HAP-1 (cell line): ENCODE results near the gene ACY1.

ENCODE experiments used
- DNase-seq, 2 experiments: peaks; one replicate each; pipeline ENCODE4 v3.0.0-alpha.2; 2016 to 2020; ENCODE audit warnings: low spot score in 2 of 2
- H3K27me3 ChIP-seq: fragments of 250-450 bp; sonication (Bioruptor Pico); 2 replicates; pipeline ENCODE4 v1.5.1; 2020; ENCODE audit warnings: low read depth, mild to moderate bottlenecking, moderate library complexity
- H3K36me3 ChIP-seq: fragments of 250-450 bp; sonication (Bioruptor Pico); replicated peaks from 2 replicates; pipeline ENCODE4 v1.5.1; 2020; ENCODE audit warnings: mild to moderate bottlenecking
- H3K4me1 ChIP-seq: fragments of 250-450 bp; sonication (Bioruptor Pico); 2 replicates; pipeline ENCODE4 v1.5.1; 2020; ENCODE audit warnings: mild to moderate bottlenecking
- H3K4me3 ChIP-seq: fragments of 250-450 bp; sonication (Bioruptor Pico); 2 replicates; pipeline ENCODE4 v1.5.1; 2020; ENCODE audit warnings: mild to moderate bottlenecking, moderate library complexity
- H3K9me3 ChIP-seq: fragments of 250-450 bp; sonication (Bioruptor Pico); 2 replicates; pipeline ENCODE4 v1.5.1; 2020; ENCODE audit warnings: mild to moderate bottlenecking, moderate library complexity
- in situ Hi-C: fragments of 300-500 bp; cut with MboI; formaldehyde crosslinking; loops from 3 replicates; pipeline ENCODE4 v1.14.3; 2020; ENCODE audit warnings: low sequenced_read_pairs, inconsistent platforms, mixed read lengths

ACY1 gene

GRCh38 chr3:51942603-51943450, 40.5 kb upstream of the ACY1 start:
- Histone ChIP-seq H3K27me3 (no peaks in the 10 kb centered on the region), H3K4me1 (peaks cover 10% of the 10 kb centered on the region), H3K9me3 (no peaks in the 10 kb centered on the region), H3K36me3 (peaks cover 12% of the 10 kb centered on the region), H3K4me3 (peak overlapping the region; percentile 33)
- in situ Hi-C loops = no loop called here
- peak in 1 of 2 experiments; percentile 50 for DNase-seq

- Histone ChIP-seq H3K4me1 (peaks cover 10% of the 10 kb centered on the region), H3K9me3 (no peaks in the 10 kb centered on the region), H3K27me3 (no peaks in the 10 kb centered on the region), H3K36me3 (peaks cover 6% of the 10 kb centered on the region), H3K4me3 (no peak overlapping the region)
- in situ Hi-C loops = no loop called here
- DNase-seq = peak in 1 of 2 experiments; percentile 6
Measured at GRCh38 chr3:51943451-51944391, 39.6 kb upstream of the ACY1 start.

- no peak for DNase-seq
- Histone ChIP-seq H3K4me1 (peaks cover 10% of the 10 kb centered on the region), H3K27me3 (no peaks in the 10 kb centered on the region), H3K36me3 (no peaks in the 10 kb centered on the region), H3K9me3 (no peaks in the 10 kb centered on the region), H3K4me3 (no peak overlapping the region)
- in situ Hi-C loops = no loop called here
Measured at GRCh38 chr3:51944451-51945021, 38.8 kb upstream of the ACY1 start.

GRCh38 chr3:51945031-51945840, 38.1 kb upstream of the ACY1 start:
- no peaks in the 10 kb centered on the region for H3K9me3 ChIP-seq
- H3K27me3 ChIP-seq = no peaks in the 10 kb centered on the region
- no peak overlapping the region for H3K4me3 ChIP-seq
- H3K4me1 ChIP-seq = peaks cover 10% of the 10 kb centered on the region
- in situ Hi-C loops = no loop called here
- no peak for DNase-seq
- H3K36me3 ChIP-seq = no peaks in the 10 kb centered on the region

GRCh38 chr3:51945926-51946705, 37.2 kb upstream of the ACY1 start:
- peaks cover 10% of the 10 kb centered on the region for H3K4me1 ChIP-seq
- DNase-seq = no peak
- H3K36me3 ChIP-seq = no peaks in the 10 kb centered on the region
- in situ Hi-C loops = no loop called here
- H3K9me3 ChIP-seq = no peaks in the 10 kb centered on the region
- H3K4me3 ChIP-seq = no peak overlapping the region
- no peaks in the 10 kb centered on the region for H3K27me3 ChIP-seq

GRCh38 chr3:51946796-51947195, 36.5 kb upstream of the ACY1 start:
- in situ Hi-C loops = no loop called here
- Histone ChIP-seq H3K4me1 (peaks cover 10% of the 10 kb centered on the region), H3K27me3 (no peaks in the 10 kb centered on the region), H3K9me3 (no peaks in the 10 kb centered on the region), H3K36me3 (no peaks in the 10 kb centered on the region), H3K4me3 (no peak overlapping the region)
- DNase-seq = no peak

GRCh38 chr3:51947215-51947900, 36.0 kb upstream of the ACY1 start:
- peaks cover 7% of the 10 kb centered on the region for H3K4me1 ChIP-seq
- no peaks in the 10 kb centered on the region for H3K36me3 ChIP-seq
- in situ Hi-C loops = no loop called here
- no peaks in the 10 kb centered on the region for H3K9me3 ChIP-seq
- H3K4me3 ChIP-seq = no peak overlapping the region
- no peak for DNase-seq
- H3K27me3 ChIP-seq = no peaks in the 10 kb centered on the region

- Histone ChIP-seq H3K4me3 (no peak overlapping the region), H3K9me3 (no peaks in the 10 kb centered on the region), H3K36me3 (no peaks in the 10 kb centered on the region), H3K4me1 (peaks cover under 1% of the 10 kb centered on the region; the same call in 1 of the 2 replicates), H3K27me3 (no peaks in the 10 kb centered on the region)
- in situ Hi-C loops = no loop called here
- no peak for DNase-seq
Measured at GRCh38 chr3:51948016-51948580, 35.2 kb upstream of the ACY1 start.

GRCh38 chr3:51949121-51949520, 34.2 kb upstream of the ACY1 start:
- H3K4me1 ChIP-seq = no peaks in the 10 kb centered on the region
- H3K4me3 ChIP-seq = no peak overlapping the region
- H3K36me3 ChIP-seq = no peaks in the 10 kb centered on the region
- H3K9me3 ChIP-seq = no peaks in the 10 kb centered on the region
- no peak for DNase-seq
- no peaks in the 10 kb centered on the region for H3K27me3 ChIP-seq
- in situ Hi-C loops = no loop called here

GRCh38 chr3:51950899-51951298, 32.4 kb upstream of the ACY1 start:
- Histone ChIP-seq H3K4me1 (no peaks in the 10 kb centered on the region), H3K27me3 (no peaks in the 10 kb centered on the region)
- in situ Hi-C loops = no loop called here

GRCh38 chr3:51953445-51953844, 29.9 kb upstream of the ACY1 start:
- Histone ChIP-seq H3K36me3 (no peaks in the 10 kb centered on the region; the same call in none of the 2 replicates), H3K4me3 (no peak overlapping the region), H3K4me1 (no peaks in the 10 kb centered on the region), H3K27me3 (no peaks in the 10 kb centered on the region), H3K9me3 (no peaks in the 10 kb centered on the region)
- no peak for DNase-seq
- in situ Hi-C loops = no loop called here

More at GRCh38 chr3:51950899-51951298, 32.4 kb upstream of the ACY1 start:
- Histone ChIP-seq H3K9me3 (no peaks in the 10 kb centered on the region), H3K4me3 (no peak overlapping the region), H3K36me3 (no peaks in the 10 kb centered on the region)
- DNase-seq = no peak

- Histone ChIP-seq H3K27me3 (no peaks in the 10 kb centered on the region), H3K9me3 (no peaks in the 10 kb centered on the region), H3K4me3 (no peak overlapping the region), H3K36me3 (peaks cover 2% of the 10 kb centered on the region), H3K4me1 (no peaks in the 10 kb centered on the region)
- in situ Hi-C loops = no loop called here
- DNase-seq = no peak
Measured at GRCh38 chr3:51954105-51954504, 29.2 kb upstream of the ACY1 start.
